Glutamatergic neuron (in vitro differentiated cells): ENCODE measurements around the gene RAD54L. TPM values are rescaled to one million over a fixed set of nuclear protein-coding genes. Genes with fewer than 3 reads are reported as not detected.
A peak's percentile ranks its signal among the peaks of the same experiment; 100 is the strongest.

Source experiments
- DNase-seq: peaks from one replicate; pipeline ENCODE4 v3.0.0; 2022
- H3K27ac Mint-ChIP-seq: one replicate; pipeline ENCODE4 v1.8.0; 2020; ENCODE audit warnings: mild to moderate bottlenecking, mixed read lengths, inconsistent platforms; ENCODE audit not compliant: unreplicated experiment
- H3K27me3 Mint-ChIP-seq: one replicate; pipeline ENCODE4 v1.8.0; 2020; ENCODE audit warnings: mild to moderate bottlenecking, moderate library complexity, mixed read lengths, inconsistent platforms; ENCODE audit not compliant: unreplicated experiment
- H3K36me3 Mint-ChIP-seq: one replicate; pipeline ENCODE4 v1.8.0; 2020; ENCODE audit warnings: mild to moderate bottlenecking, mixed read lengths, inconsistent platforms; ENCODE audit not compliant: unreplicated experiment
- H3K4me1 Mint-ChIP-seq: one replicate; pipeline ENCODE4 v1.8.0; 2020; ENCODE audit warnings: mild to moderate bottlenecking, low read depth, mixed read lengths, inconsistent platforms; ENCODE audit not compliant: unreplicated experiment
- H3K4me3 Mint-ChIP-seq: one replicate; pipeline ENCODE4 v1.8.0; 2020; ENCODE audit warnings: mild to moderate bottlenecking, mixed read lengths, inconsistent platforms; ENCODE audit not compliant: unreplicated experiment
- H3K9me3 Mint-ChIP-seq: one replicate; pipeline ENCODE4 v1.8.0; 2020; ENCODE audit warnings: mild to moderate bottlenecking, moderate library complexity, mixed read lengths, inconsistent platforms; ENCODE audit not compliant: unreplicated experiment
- CTCF ChIP-seq: fragments of 200-600 bp; sonication (generic); IDR thresholded peaks from one replicate; pipeline ENCODE4 v1.5.0; 2021; ENCODE audit not compliant: partially characterized antibody, unreplicated experiment
- total RNA-seq: library from RNA; stranded (reverse); fragmentation: NEBNext Ultra II Directional; extraction: Animal tissue kit (Norgen Biotek cat#: 25700); gene quantifications from one replicate; pipeline ENCODE4 v1.2.1, GENCODE V29; 2021; ENCODE audit not compliant: unreplicated experiment

Gene RAD54L
- total RNA-seq, 1 donor from 2014 or later, result 4.6 TPM

- no peak for TF ChIP-seq CTCF
These were observed 758 bp downstream of the RAD54L start for GRCh38 chr1:46248122-46248920.

DNA sequence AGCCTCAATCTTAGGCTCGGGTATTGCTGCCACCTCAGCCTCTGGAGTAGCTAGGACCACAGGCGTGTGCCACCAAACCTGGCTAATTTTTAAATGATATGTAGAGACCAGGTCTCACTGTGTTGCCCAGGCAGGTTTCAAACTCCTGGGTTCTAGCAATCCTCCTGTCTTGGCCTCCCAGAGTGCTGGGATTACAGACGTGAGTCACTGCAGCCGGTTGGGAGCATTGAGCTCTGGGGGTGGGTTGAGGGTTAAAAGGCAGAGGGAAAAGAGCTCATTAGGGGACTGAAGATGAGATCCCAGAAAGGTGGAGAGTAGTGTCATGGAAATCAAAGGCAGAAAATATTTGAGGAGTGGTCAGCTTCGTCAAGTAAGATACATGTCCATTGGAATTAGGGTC is 7.1 kb downstream of the RAD54L start:
- TF ChIP-seq CTCF, result no peak
- H3K4me3 Mint-ChIP-seq, result no peak overlapping the region
- H3K27ac Mint-ChIP-seq, result no peak overlapping the region
- H3K36me3 Mint-ChIP-seq, result no peaks in the 10 kb centered on the region
- no peaks in the 10 kb centered on the region for H3K9me3 Mint-ChIP-seq
- H3K27me3 Mint-ChIP-seq, result no peaks in the 10 kb centered on the region
- no peak for DNase-seq
- no peaks in the 10 kb centered on the region for H3K4me1 Mint-ChIP-seq

More at GRCh38 chr1:46248122-46248920, 758 bp downstream of the RAD54L start:
- peak; percentile 17 for DNase-seq
- Mint-ChIP-seq H3K27me3 (no peaks in the 10 kb centered on the region), H3K27ac (no peak overlapping the region), H3K4me3 (peak overlapping the region; percentile 88), H3K36me3 (no peaks in the 10 kb centered on the region), H3K4me1 (no peaks in the 10 kb centered on the region), H3K9me3 (no peaks in the 10 kb centered on the region)

DNA sequence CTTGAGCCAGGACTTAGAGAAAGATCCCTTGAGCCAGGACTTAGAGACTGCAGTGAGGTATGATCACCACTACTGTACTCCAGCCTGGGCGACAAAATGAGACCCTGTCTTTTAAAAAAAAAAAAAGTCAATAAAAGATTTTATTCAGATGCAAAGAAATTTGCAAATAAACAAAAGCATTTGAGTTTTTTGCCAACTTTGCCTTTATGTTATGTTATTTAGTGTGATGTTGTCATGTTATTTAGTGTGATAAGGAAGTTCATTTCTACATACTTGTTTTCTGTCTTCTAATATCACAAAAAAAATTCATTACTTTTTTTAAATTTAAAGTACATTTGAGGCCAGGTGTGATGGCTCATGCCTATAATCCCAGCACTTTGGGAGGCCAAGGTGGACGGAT is 9.0 kb downstream of the RAD54L start:
- Mint-ChIP-seq H3K4me1 (no peaks in the 10 kb centered on the region), H3K4me3 (no peak overlapping the region), H3K27ac (no peak overlapping the region), H3K9me3 (no peaks in the 10 kb centered on the region), H3K36me3 (no peaks in the 10 kb centered on the region), H3K27me3 (no peaks in the 10 kb centered on the region)
- no peak for DNase-seq
- no peak for TF ChIP-seq CTCF

DNA sequence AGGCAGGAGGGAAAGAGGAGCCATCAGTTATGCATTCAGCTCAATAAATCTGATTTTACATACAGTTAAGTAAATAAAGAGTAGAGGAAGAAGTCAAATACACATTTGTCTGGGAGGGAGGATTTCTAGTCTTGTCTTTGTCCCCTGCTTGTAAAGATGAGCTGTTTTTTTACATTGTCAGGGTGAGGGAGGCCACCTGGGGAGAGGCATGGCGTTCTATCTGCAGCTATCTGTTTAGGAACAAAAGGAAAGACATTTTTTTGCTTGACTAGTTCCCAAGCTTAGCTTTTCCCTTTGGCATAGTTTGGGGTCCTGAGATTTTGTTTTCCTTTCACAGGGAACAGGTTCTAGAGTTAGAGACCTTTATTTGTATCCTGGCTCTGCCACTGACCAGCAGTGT is 14.9 kb downstream of the RAD54L start:
- TF ChIP-seq CTCF, result no peak
- no peak for DNase-seq
- no peaks in the 10 kb centered on the region for H3K4me1 Mint-ChIP-seq
- no peaks in the 10 kb centered on the region for H3K27me3 Mint-ChIP-seq
- H3K4me3 Mint-ChIP-seq, result no peak overlapping the region
- no peaks in the 10 kb centered on the region for H3K36me3 Mint-ChIP-seq
- H3K27ac Mint-ChIP-seq, result no peak overlapping the region
- no peaks in the 10 kb centered on the region for H3K9me3 Mint-ChIP-seq

DNA sequence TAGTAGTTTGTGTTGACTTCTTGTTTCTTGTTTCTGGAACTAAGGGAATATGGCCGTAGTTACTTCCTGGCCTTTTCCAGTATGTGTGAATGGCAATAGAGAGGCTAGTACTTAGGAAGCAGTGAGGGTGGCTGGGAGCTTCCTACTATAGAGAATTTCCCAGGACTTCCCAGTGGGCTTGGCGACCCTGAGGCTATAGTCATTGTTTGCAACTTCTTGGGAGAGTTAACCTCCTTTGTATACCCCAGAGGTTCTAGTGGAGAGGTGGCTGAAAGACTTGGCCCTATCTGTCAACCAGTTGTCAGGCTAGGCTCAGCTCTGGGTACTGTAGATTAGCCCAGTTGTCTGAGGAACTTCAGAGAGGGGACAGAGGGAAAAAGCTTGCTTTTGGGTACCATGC is 15.6 kb downstream of the RAD54L start:
- no peak for TF ChIP-seq CTCF
- no peaks in the 10 kb centered on the region for H3K36me3 Mint-ChIP-seq
- H3K27me3 Mint-ChIP-seq, result no peaks in the 10 kb centered on the region
- no peak overlapping the region for H3K27ac Mint-ChIP-seq
- H3K4me3 Mint-ChIP-seq, result no peak overlapping the region
- no peaks in the 10 kb centered on the region for H3K4me1 Mint-ChIP-seq
- DNase-seq, result no peak
- no peaks in the 10 kb centered on the region for H3K9me3 Mint-ChIP-seq
